ENCODE results near the gene SESN3. TPM values are rescaled to one million over a fixed set of nuclear protein-coding genes. Genes with fewer than 3 reads are reported as not detected.

The SESN3 gene
- total and polyA plus RNA-seq, 12 donors: 5.9 to 90.0 (median 36.6) TPM

- H3K9me3 ChIP-seq (replicated peaks in 1 of 3): no peaks in the 10 kb centered on the region
- peak overlapping the region; percentile 10 to 74 (median 39) for H3K27ac ChIP-seq
- H3K4me1 ChIP-seq (replicated peaks in 1 of 2): peaks cover 9 to 15% of the 10 kb centered on the region in 2 donors
- peak overlapping the region in 1 of 4 donors; percentile 23 for H3K4me3 ChIP-seq
- peak in 4 of 7 donors; percentile 26 to 49 (median 39) for DNase-seq
- intact Hi-C loops (cut with DNase I): loop anchor here in 1 of 2 donors (5.0 kb wide), 1 partner anchor 48 kb away; the partner anchor contains the start of gene ENDOD1
- no peaks in the 10 kb centered on the region for H3K36me3 ChIP-seq (replicated peaks in 1 of 2)
- no peaks in the 10 kb centered on the region for H3K27me3 ChIP-seq
- no peak for TF ChIP-seq CTCF (IDR thresholded peaks at IDR 0.05)
- no peak for TF ChIP-seq POLR2A (IDR thresholded peaks at IDR 0.05)
- 26 to 43% (median 31%) methylated on average over 3 to 6 of the region's 6 CpGs for WGBS, 4 donors
These were observed 95.8 kb downstream of the SESN3 start for GRCh38 chr11:95135155-95135554.

DNA sequence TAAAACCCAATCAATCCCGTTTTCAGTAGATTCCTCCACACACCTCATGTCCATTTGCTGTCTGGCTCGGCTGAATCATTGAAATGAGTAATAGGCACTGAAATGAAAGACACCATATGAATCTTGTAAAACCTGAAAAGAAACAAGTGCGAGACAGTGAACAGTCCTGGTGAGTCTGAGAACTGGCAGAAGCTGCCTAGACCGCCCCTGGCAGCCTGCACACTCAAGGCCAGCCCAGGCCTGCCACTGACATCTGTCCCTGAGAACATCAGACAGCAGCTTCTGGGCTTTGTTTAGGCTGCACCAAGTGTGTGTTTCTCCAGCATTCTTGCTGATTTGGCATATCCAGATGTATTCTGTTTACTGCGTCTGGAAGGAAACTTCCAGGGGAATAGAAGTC lies 96.5 kb downstream of the SESN3 start:
- H3K27me3 ChIP-seq: no peaks in the 10 kb centered on the region
- peaks cover 9 to 21% of the 10 kb centered on the region in 2 donors for H3K4me1 ChIP-seq (replicated peaks in 1 of 2)
- peak overlapping the region in 1 of 4 donors; percentile 23 for H3K4me3 ChIP-seq
- no peak for TF ChIP-seq CTCF (IDR thresholded peaks at IDR 0.05)
- TF ChIP-seq POLR2A (IDR thresholded peaks at IDR 0.05): peak in 1 of 2 donors; percentile 22
- H3K27ac ChIP-seq: peak overlapping the region; percentile 10 to 74 (median 39)
- intact Hi-C loops (cut with DNase I): no loop called here
- no peaks in the 10 kb centered on the region for H3K9me3 ChIP-seq (replicated peaks in 1 of 3)
- DNase-seq: peak; percentile 60 to 89 (median 72)
- WGBS, 4 donors: 22 to 33% (median 29%) methylated on average over 5 of the region's 5 CpGs
- H3K36me3 ChIP-seq (replicated peaks in 1 of 2): no peaks in the 10 kb centered on the region

- Histone ChIP-seq H3K4me1 (replicated peaks in 1 of 2) (peaks cover 9 to 29% of the 10 kb centered on the region in 2 donors), H3K27ac (no peak overlapping the region), H3K9me3 (replicated peaks in 1 of 3) (no peaks in the 10 kb centered on the region), H3K4me3 (no peak overlapping the region), H3K36me3 (replicated peaks in 1 of 2) (peaks cover 0 to 4% of the 10 kb centered on the region in 2 donors), H3K27me3 (no peaks in the 10 kb centered on the region)
- DNase-seq: no peak
- WGBS, 4 donors: 58 to 78% (median 67%) methylated on average over 2 of the region's 2 CpGs
- TF ChIP-seq CTCF (IDR thresholded peaks at IDR 0.05) (no peak), POLR2A (IDR thresholded peaks at IDR 0.05) (no peak)
- intact Hi-C loops (cut with DNase I): no loop called here
These were observed 98.0 kb downstream of the SESN3 start for GRCh38 chr11:95132956-95133355.

DNA sequence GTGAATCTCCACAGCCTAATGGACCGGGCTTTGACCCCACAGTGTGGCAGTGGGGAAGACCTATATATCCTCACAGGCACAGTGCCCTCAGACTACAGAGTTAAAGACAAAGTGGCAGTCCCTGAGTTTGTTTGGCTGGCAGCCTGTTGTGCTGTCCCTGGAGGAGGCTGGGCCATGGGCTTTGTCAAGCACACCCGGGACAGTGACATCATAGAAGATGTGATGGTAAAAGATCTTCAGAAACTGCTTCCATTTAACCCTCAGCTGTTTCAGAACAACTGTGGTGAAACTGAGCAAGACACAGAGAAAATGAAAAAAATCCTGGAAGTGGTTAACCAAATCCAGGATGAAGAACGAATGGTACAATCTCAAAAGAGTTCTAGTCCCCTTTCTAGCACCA lies 102.4 kb downstream of the SESN3 start:
- no peak overlapping the region for H3K4me3 ChIP-seq
- no peak overlapping the region for H3K27ac ChIP-seq
- no peak for TF ChIP-seq CTCF (IDR thresholded peaks at IDR 0.05)
- TF ChIP-seq POLR2A (IDR thresholded peaks at IDR 0.05): no peak
- peaks cover 0 to 4% of the 10 kb centered on the region in 2 donors for H3K36me3 ChIP-seq (replicated peaks in 1 of 2)
- H3K9me3 ChIP-seq (replicated peaks in 1 of 3): no peaks in the 10 kb centered on the region
- WGBS, 4 donors: 72 to 83% (median 79%) methylated on average over 3 of the region's 3 CpGs
- no peak for DNase-seq
- intact Hi-C loops (cut with DNase I): no loop called here
- no peaks in the 10 kb centered on the region for H3K27me3 ChIP-seq
- H3K4me1 ChIP-seq (replicated peaks in 1 of 2): peaks cover 0 to 15% of the 10 kb centered on the region in 2 donors

Measured in adrenal gland (tissue), 12 donors.